VCaP (cell line): ENCODE measurements around the gene UXS1.
"Not testable (repeated sequence)": the region's sequence is repeated elsewhere in the genome, so short reads cannot be mapped to it uniquely, and the experiment has no call there.

ENCODE experiments used
- H3K27ac ChIP-seq: fragments of 450-650 bp; 2 replicates; pipeline ENCODE4 v1.5.1; 2017
- CTCF ChIP-seq: fragments of 450-650 bp; conservative IDR thresholded peaks from 2 replicates; pipeline ENCODE4 v1.5.1; 2017; ENCODE audit warnings: mild to moderate bottlenecking, moderate library complexity

UXS1 gene

GRCh38 chr2:106193977-106194778 is at the start of gene UXS1:
Gene UXS1, minus strand, starts transcription at chr2:106194301. Its CDS starts 60 bp downstream, at chr2:106194241.
- H3K27ac ChIP-seq, result peak within 1 kb of the TSS; percentile 77
- TF ChIP-seq CTCF, result no peak; the same call in 1 of the 2 replicates

- not testable (repeated sequence) for H3K27ac ChIP-seq
These were observed 45.4 kb upstream of the UXS1 start for GRCh38 chr2:106239491-106239890.

GRCh38 chr2:106235392-106235791 is 41.3 kb upstream of the UXS1 start:
- H3K27ac ChIP-seq, result not testable (repeated sequence)

GRCh38 chr2:106233350-106233706 is 39.2 kb upstream of the UXS1 start:
- TF ChIP-seq CTCF, result no peak
- H3K27ac ChIP-seq, result no peak overlapping the region

GRCh38 chr2:106232638-106233349 is 38.7 kb upstream of the UXS1 start:
- H3K27ac ChIP-seq, result no peak overlapping the region
- TF ChIP-seq CTCF, result no peak

GRCh38 chr2:106223347-106223746 is 29.2 kb upstream of the UXS1 start:
- no peak overlapping the region for H3K27ac ChIP-seq
- TF ChIP-seq CTCF, result no peak

- H3K27ac ChIP-seq, result not testable (repeated sequence)
These were observed 28.0 kb upstream of the UXS1 start for GRCh38 chr2:106222057-106222456.

GRCh38 chr2:106219813-106220212 is 25.7 kb upstream of the UXS1 start:
- TF ChIP-seq CTCF, result no peak
- H3K27ac ChIP-seq, result no peak overlapping the region

GRCh38 chr2:106219157-106219556 is 25.1 kb upstream of the UXS1 start:
- not testable (repeated sequence) for H3K27ac ChIP-seq
